Thyroid gland (tissue), 4 donors: ENCODE results near the gene STXBP4. TPM values are rescaled to one million over a fixed set of nuclear protein-coding genes. Genes with fewer than 3 reads are reported as not detected.

Source experiments
- DNase-seq, 2 donors: peaks; one replicate each; pipeline ENCODE4 v3.0.0-alpha.2; 2019
- H3K27ac ChIP-seq, 3 donors: fragments of 200-600 bp; sonication (generic); 1 replicate in 2 of 3; 2 replicates in 1 of 3; pipeline ENCODE4 v1.5.1; 2016 to 2019; ENCODE audit warnings: mild to moderate bottlenecking in 1 of 3, moderate library complexity in 1 of 3
- H3K27me3 ChIP-seq: fragments of 200-600 bp; sonication (generic); one replicate; pipeline ENCODE4 v1.5.1; 2019
- H3K36me3 ChIP-seq, 2 donors: fragments of 200-600 bp; sonication (generic); one replicate each; pipeline ENCODE4 v1.5.1; 2016 to 2019
- H3K4me1 ChIP-seq, 2 donors: fragments of 200-600 bp; sonication (generic); one replicate each; pipeline ENCODE4 v1.5.1; 2017 to 2019
- H3K4me3 ChIP-seq, 3 donors: fragments of 200-600 bp; sonication (generic); replicated peaks in 1 of 3; 1 replicate in 2 of 3; 2 replicates in 1 of 3; pipeline ENCODE4 v1.5.1; 2016; ENCODE audit warnings: mild to moderate bottlenecking in 1 of 3
- H3K9me3 ChIP-seq: fragments of 200-600 bp; sonication (generic); one replicate; pipeline ENCODE4 v1.5.1; 2017
- CTCF ChIP-seq, 6 experiments: fragments of 200-600 bp in 3 of 6; fragments of 450-650 bp in 3 of 6; sonication (generic) in 3 of 6; IDR thresholded peaks; one replicate each; pipeline ENCODE4 v1.5.1; 2016 to 2019; ENCODE audit warnings: antibody characterized with exemption in 6 of 6, mild to moderate bottlenecking in 2 of 6, inconsistent platforms in 1 of 6, moderate library complexity in 1 of 6
- POLR2A ChIP-seq, 2 donors: fragments of 450-650 bp; IDR thresholded peaks; one replicate each; pipeline ENCODE4 v1.6.1; 2017; ENCODE audit warnings: antibody characterized with exemption in 2 of 2, mild to moderate bottlenecking in 2 of 2, moderate library complexity in 1 of 2
- WGBS, 2 donors: methylation state at CpG; one replicate each; pipeline ENCODE4 v1.1.5; 2017; 5-methylcytosine and 5-hydroxymethylcytosine counted together
- intact Hi-C: fragments of 100-400 bp; cut with DNase I; formaldehyde crosslinking; loops from one replicate; pipeline ENCODE4 v1.15.1; 2023
- total RNA-seq, 4 donors: library from RNA; depleted of rRNA; stranded (reverse); fragments of >200 nt; gene quantifications; one replicate each; pipeline ENCODE4 v1.2.3, GENCODE V29; 2016

STXBP4 gene
- total RNA-seq, 4 donors from 2014 or later: 30.4 to 57.0 (median 52.8) TPM

- no peaks in the 10 kb centered on the region for H3K9me3 ChIP-seq
- intact Hi-C loops: no loop called here
- no peak for DNase-seq
- H3K36me3 ChIP-seq: no peaks in the 10 kb centered on the region
- 95 to 97% methylated on average over 4 of the region's 4 CpGs for WGBS, 2 donors
- TF ChIP-seq CTCF (IDR thresholded peaks at IDR 0.05) (no peak), POLR2A (IDR thresholded peaks at IDR 0.05) (no peak)
- no peak overlapping the region for H3K4me3 ChIP-seq
- H3K4me1 ChIP-seq: peaks cover 8 to 12% of the 10 kb centered on the region in 2 donors
- no peaks in the 10 kb centered on the region for H3K27me3 ChIP-seq
- H3K27ac ChIP-seq: no peak overlapping the region
These were observed 203.2 kb downstream of the STXBP4 start for GRCh38 chr17:55171634-55172328.

GRCh38 chr17:55172612-55173011, 204.0 kb downstream of the STXBP4 start:
- 95 to 98% methylated on average over 2 of the region's 2 CpGs for WGBS, 2 donors
- intact Hi-C loops: no loop called here
- Histone ChIP-seq H3K27ac (no peak overlapping the region), H3K27me3 (no peaks in the 10 kb centered on the region), H3K36me3 (no peaks in the 10 kb centered on the region), H3K9me3 (no peaks in the 10 kb centered on the region), H3K4me1 (peaks cover 8 to 12% of the 10 kb centered on the region in 2 donors), H3K4me3 (no peak overlapping the region)
- TF ChIP-seq POLR2A (IDR thresholded peaks at IDR 0.05) (no peak), CTCF (IDR thresholded peaks at IDR 0.05) (no peak)
- DNase-seq: no peak

- H3K27me3 ChIP-seq: no peaks in the 10 kb centered on the region
- intact Hi-C loops: no loop called here
- no peaks in the 10 kb centered on the region for H3K9me3 ChIP-seq
- H3K4me1 ChIP-seq: peaks cover 3 to 9% of the 10 kb centered on the region in 2 donors
- H3K27ac ChIP-seq: no peak overlapping the region
- H3K36me3 ChIP-seq: no peaks in the 10 kb centered on the region
- TF ChIP-seq CTCF (IDR thresholded peaks at IDR 0.05): no peak
- no peak for TF ChIP-seq POLR2A (IDR thresholded peaks at IDR 0.05)
- no peak overlapping the region for H3K4me3 ChIP-seq
- DNase-seq: no peak
- 93 to 94% methylated on average over 1 of the region's 1 CpG for WGBS, 2 donors
These were observed 205.6 kb downstream of the STXBP4 start for GRCh38 chr17:55174133-55174532.

GRCh38 chr17:55175788-55176427, 207.3 kb downstream of the STXBP4 start:
- H3K27me3 ChIP-seq: no peaks in the 10 kb centered on the region
- H3K36me3 ChIP-seq: no peaks in the 10 kb centered on the region
- no peak overlapping the region for H3K4me3 ChIP-seq
- TF ChIP-seq POLR2A (IDR thresholded peaks at IDR 0.05) (no peak), CTCF (IDR thresholded peaks at IDR 0.05) (no peak)
- H3K27ac ChIP-seq: no peak overlapping the region
- no peaks in the 10 kb centered on the region for H3K9me3 ChIP-seq
- intact Hi-C loops: no loop called here
- DNase-seq: no peak
- 88 to 90% methylated on average over 6 of the region's 6 CpGs for WGBS, 2 donors
- no peaks in the 10 kb centered on the region for H3K4me1 ChIP-seq

- TF ChIP-seq CTCF (IDR thresholded peaks at IDR 0.05): peak in 4 of 6 experiments; percentile 22 to 37 (median 29)
- no peak for TF ChIP-seq POLR2A (IDR thresholded peaks at IDR 0.05)
- Histone ChIP-seq H3K4me1 (no peaks in the 10 kb centered on the region), H3K4me3 (no peak overlapping the region), H3K36me3 (no peaks in the 10 kb centered on the region), H3K9me3 (no peaks in the 10 kb centered on the region), H3K27me3 (no peaks in the 10 kb centered on the region), H3K27ac (no peak overlapping the region)
- intact Hi-C loops: no loop called here
- DNase-seq: peak; percentile 18 to 26
- 54 to 65% methylated on average over 3 of the region's 3 CpGs for WGBS, 2 donors
These were observed 208.7 kb downstream of the STXBP4 start for GRCh38 chr17:55177159-55177854.
